Kidney (tissue), 14 donors: ENCODE results near the gene ZNF831. TPM values are rescaled to one million over a fixed set of nuclear protein-coding genes. Genes with fewer than 3 reads are reported as not detected.

ENCODE experiments used
- DNase-seq, 5 donors: peaks; one replicate each; pipeline ENCODE4 v3.0.0-alpha.2; 2013 to 2020
- FAIRE-seq: peaks from 2 replicates; lab custom pipeline; 2012; peaks lifted over from hg19 to GRCh38; lab: Jason Lieb, UNC
- H3K27ac ChIP-seq, 2 donors: one replicate each; pipeline ENCODE4 v1.7.0; 2013; ENCODE audit warnings: low read depth in 2 of 2, low read length in 2 of 2, inconsistent platforms in 1 of 2
- H3K27me3 ChIP-seq: one replicate; pipeline ENCODE4 v1.7.1; 2013; ENCODE audit warnings: low read length, inconsistent platforms; ENCODE audit not compliant: control insufficient read depth, insufficient read depth
- H3K36me3 ChIP-seq, 3 donors: one replicate each; pipeline versions ENCODE4 v1.7.0 to v1.7.1; 2013; ENCODE audit warnings: low read length in 3 of 3, control low read depth in 1 of 3, inconsistent platforms in 1 of 3; ENCODE audit not compliant: insufficient read depth in 3 of 3, control insufficient read depth in 2 of 3
- H3K4me1 ChIP-seq, 3 donors: one replicate each; pipeline versions ENCODE4 v1.7.0 to v1.7.1; 2013; ENCODE audit warnings: low read length in 3 of 3, inconsistent platforms in 1 of 3, low read depth in 1 of 3; ENCODE audit not compliant: control insufficient read depth in 2 of 3, insufficient read depth in 2 of 3
- H3K4me3 ChIP-seq, 3 donors: one replicate each; pipeline versions ENCODE4 v1.7.0 to v1.8.1; 2013; ENCODE audit warnings: low read length in 3 of 3, control low read depth in 1 of 3, inconsistent platforms in 1 of 3
- H3K9ac ChIP-seq, 3 donors: one replicate each; pipeline versions ENCODE4 v1.7.0 to v1.7.1; 2013; ENCODE audit warnings: low read length in 3 of 3, control low read depth in 1 of 3, inconsistent platforms in 1 of 3
- H3K9me3 ChIP-seq, 3 donors: one replicate each; pipeline versions ENCODE4 v1.7.0 to v1.7.1; 2013; ENCODE audit warnings: low read length in 3 of 3, control low read depth in 1 of 3, inconsistent platforms in 1 of 3; ENCODE audit not compliant: control insufficient read depth in 2 of 3, insufficient read depth in 1 of 3
- CTCF ChIP-seq: IDR thresholded peaks from 3 replicates; pipeline ENCODE4 v1.5.1; 2012; ENCODE audit warnings: mild to moderate bottlenecking, moderate library complexity, borderline replicate concordance; ENCODE audit not compliant: insufficient read depth; ENCODE audit errors: extremely low read depth
- intact Hi-C: fragments of 100-400 bp; cut with DNase I; formaldehyde crosslinking; loops from one replicate; pipeline ENCODE4 v1.11.1; 2022
- polyA plus RNA-seq: library from polyadenylated mRNA; stranded (reverse); fragments of 350-450 nt; fragmentation: Illumina TruSeq; extraction: RNeasy Lipid Tissue Mini Kit (QIAGEN cat#74804); gene quantifications from one replicate; pipeline ENCODE4 v1.2.3, GENCODE V29; 2014; ENCODE audit warnings: low read depth, low replicate concordance; ENCODE audit not compliant: insufficient read depth
- total RNA-seq: library from RNA; stranded (reverse); fragmentation: NEBNext Ultra II Directional; extraction: Animal tissue kit (Norgen Biotek cat#: 25700); gene quantifications from one replicate; pipeline ENCODE4 v1.2.1, GENCODE V29; 2021
- donor health status: control.
- donor health status: control.
- donor health status: control.
- donor health status: control.
- donor health status: control.
- donor health status: DM: yes; HTN: yes; CAD: no.
- donor health status: Normal renal cell carcinoma (clear cell type).

ZNF831 gene
- total and polyA plus RNA-seq, 2 donors from 2014 or later = 0.04 to 1.9 TPM

DNA sequence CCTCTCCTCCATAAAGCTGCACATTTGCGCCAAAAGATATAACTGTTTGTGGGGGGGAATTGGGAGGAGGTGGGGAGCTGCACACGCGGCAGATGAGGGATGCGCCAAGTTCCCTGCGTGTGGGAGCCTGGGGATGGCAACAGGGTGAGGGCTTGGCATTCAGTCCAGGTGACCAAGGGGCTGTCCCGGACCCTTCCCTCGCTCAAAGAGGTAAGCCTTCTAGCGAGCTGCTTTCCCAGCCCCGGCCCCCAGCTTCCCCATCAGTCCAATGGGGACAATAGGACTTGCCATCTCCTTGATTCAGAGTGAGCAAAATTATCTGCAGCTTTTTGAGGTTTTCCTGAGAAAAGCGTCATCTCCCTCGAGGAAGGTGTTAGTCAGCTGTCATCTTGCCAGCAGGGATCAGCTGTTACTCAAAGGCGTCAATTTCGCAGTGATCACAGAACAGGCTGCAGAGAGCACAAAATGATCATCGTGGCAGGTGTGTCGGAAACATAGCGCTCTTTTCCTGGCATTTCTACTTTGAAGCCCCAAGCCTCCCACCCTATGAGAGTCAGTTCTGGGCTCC, 21.3 kb downstream of the ZNF831 start:
- no peaks in the 10 kb centered on the region for H3K36me3 ChIP-seq
- H3K27me3 ChIP-seq = no peaks in the 10 kb centered on the region
- no peaks in the 10 kb centered on the region for H3K4me1 ChIP-seq
- DNase-seq (peak in 1 of 5 donors; percentile 67), FAIRE-seq (no peak)
- H3K4me3 ChIP-seq = no peak overlapping the region
- intact Hi-C loops = no loop called here
- no peak for TF ChIP-seq CTCF
- no peaks in the 10 kb centered on the region for H3K9me3 ChIP-seq
- H3K27ac ChIP-seq = no peak overlapping the region
- H3K9ac ChIP-seq = no peak overlapping the region

DNA sequence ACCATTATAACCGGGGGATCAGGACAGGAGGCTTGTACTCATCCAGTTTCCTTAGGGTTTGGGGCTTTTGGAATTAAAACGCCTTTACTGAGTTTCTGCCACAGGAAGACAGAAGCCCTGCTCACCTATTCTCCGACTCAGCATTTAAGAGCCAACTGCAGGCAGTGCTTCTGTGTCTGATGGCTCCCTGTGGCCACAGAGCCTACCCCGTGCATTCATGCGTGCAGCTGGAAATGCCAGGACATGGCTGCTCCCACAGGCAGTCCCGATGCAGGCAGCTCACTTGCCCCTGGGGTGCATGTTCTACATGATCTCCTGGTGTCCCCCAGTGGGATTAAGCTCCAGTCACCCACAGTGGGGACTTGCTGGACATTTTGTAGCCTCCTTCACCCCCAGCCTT, 22.2 kb downstream of the ZNF831 start:
- no peaks in the 10 kb centered on the region for H3K4me1 ChIP-seq
- no peaks in the 10 kb centered on the region for H3K36me3 ChIP-seq
- no peak overlapping the region for H3K27ac ChIP-seq
- FAIRE-seq = no peak
- intact Hi-C loops = no loop called here
- no peaks in the 10 kb centered on the region for H3K9me3 ChIP-seq
- peak in 3 of 5 donors; percentile 30 to 46 (median 42) for DNase-seq
- H3K9ac ChIP-seq = no peak overlapping the region
- no peaks in the 10 kb centered on the region for H3K27me3 ChIP-seq
- no peak for TF ChIP-seq CTCF
- no peak overlapping the region for H3K4me3 ChIP-seq

DNA sequence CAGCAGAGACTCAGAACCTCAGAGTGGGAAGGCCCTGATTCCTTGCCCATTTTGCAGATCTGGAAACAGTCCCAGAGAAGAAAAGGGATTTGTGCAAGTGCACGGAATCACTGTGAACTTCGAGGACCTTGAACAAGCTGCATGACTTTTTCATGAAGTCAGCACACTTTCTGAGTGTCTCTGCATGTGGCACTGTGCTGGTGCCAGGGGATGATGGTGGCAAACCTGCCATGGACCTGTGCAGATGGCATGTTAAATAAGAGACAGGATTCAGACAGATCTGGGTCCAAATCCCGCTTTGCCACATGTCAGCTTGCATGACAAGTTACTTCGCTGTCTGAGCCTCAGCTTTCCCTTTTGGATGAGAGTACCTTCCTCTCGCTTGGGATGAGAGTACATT, 26.8 kb downstream of the ZNF831 start:
- Histone ChIP-seq H3K36me3 (no peaks in the 10 kb centered on the region), H3K9ac (no peak overlapping the region), H3K4me3 (no peak overlapping the region), H3K9me3 (no peaks in the 10 kb centered on the region), H3K27me3 (no peaks in the 10 kb centered on the region), H3K27ac (no peak overlapping the region), H3K4me1 (no peaks in the 10 kb centered on the region)
- no peak for TF ChIP-seq CTCF
- DNase-seq = no peak
- intact Hi-C loops = no loop called here
- no peak for FAIRE-seq
